ENCODE data around the gene PTPRK. TPM values are rescaled to one million over a fixed set of nuclear protein-coding genes. Genes with fewer than 3 reads are reported as not detected.

PTPRK gene
- total and polyA plus RNA-seq, 7 donors = 6.0 to 51.3 (median 46.7) TPM

DNA sequence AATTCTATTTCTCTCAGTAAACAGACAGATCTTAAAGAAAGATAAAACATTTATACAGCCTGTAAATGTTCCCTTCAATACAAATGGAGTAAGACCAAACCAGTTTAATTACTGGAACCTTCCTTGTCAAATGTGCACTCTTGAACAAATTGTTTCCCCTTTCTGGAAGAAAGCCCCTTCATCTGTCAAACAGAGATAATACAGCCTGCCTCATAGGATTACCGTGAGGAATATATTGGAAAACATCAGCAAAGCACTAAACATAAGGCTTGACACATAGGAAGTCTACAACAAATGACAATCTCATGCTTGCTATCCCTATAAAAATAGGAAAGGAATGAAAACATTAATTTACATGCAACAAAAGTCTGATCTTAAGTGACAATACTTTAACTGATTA lies 173.8 kb downstream of the PTPRK start:
- H3K27ac ChIP-seq = no peak overlapping the region
- TF ChIP-seq EP300 (IDR thresholded peaks at IDR 0.05) (no peak), POLR2AphosphoS5 (IDR thresholded peaks at IDR 0.05) (no peak), POLR2A (IDR thresholded peaks at IDR 0.05) (no peak)
- TF ChIP-seq, protein P1, sequence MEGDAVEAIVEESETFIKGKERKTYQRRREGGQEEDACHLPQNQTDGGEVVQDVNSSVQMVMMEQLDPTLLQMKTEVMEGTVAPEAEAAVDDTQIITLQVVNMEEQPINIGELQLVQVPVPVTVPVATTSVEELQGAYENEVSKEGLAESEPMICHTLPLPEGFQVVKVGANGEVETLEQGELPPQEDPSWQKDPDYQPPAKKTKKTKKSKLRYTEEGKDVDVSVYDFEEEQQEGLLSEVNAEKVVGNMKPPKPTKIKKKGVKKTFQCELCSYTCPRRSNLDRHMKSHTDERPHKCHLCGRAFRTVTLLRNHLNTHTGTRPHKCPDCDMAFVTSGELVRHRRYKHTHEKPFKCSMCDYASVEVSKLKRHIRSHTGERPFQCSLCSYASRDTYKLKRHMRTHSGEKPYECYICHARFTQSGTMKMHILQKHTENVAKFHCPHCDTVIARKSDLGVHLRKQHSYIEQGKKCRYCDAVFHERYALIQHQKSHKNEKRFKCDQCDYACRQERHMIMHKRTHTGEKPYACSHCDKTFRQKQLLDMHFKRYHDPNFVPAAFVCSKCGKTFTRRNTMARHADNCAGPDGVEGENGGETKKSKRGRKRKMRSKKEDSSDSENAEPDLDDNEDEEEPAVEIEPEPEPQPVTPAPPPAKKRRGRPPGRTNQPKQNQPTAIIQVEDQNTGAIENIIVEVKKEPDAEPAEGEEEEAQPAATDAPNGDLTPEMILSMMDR (IDR thresholded peaks at IDR 0.05) = no peak
- H3K27me3 ChIP-seq = no peaks in the 10 kb centered on the region
- peaks cover 0 to 61% (median 30%) of the 10 kb centered on the region in 4 donors for H3K4me1 ChIP-seq
- H3K4me3 ChIP-seq = no peak overlapping the region
- no peaks in the 10 kb centered on the region for H3K36me3 ChIP-seq
- intact Hi-C loops (cut with DNase I) = no loop called here
- WGBS, 2 donors = 81 to 90% methylated on average over 1 of the region's 1 CpG
- H3K9me3 ChIP-seq = no peaks in the 10 kb centered on the region
- no peak for DNase-seq

DNA sequence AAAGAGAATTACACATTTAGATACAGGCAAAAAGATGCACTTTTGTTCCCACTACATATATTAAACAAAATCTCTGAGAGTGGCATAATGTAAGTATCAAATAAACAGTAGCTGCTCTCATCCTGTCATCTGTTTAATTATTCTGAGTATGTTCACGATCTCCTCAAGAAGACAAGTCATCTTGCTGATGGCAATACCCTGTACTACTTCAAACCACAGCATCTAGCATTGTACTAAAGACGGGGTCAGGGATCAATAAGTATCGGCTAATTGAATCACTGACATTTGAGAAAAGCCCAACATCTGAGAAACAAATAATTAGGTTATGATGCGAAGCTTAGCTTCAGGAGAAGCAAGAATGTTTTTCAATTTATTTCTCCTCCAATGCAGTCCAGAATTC lies 175.1 kb downstream of the PTPRK start:
- H3K27me3 ChIP-seq = no peaks in the 10 kb centered on the region
- intact Hi-C loops (cut with DNase I) = no loop called here
- H3K4me1 ChIP-seq = peaks cover 0 to 54% (median 20%) of the 10 kb centered on the region in 4 donors
- H3K36me3 ChIP-seq = no peaks in the 10 kb centered on the region
- H3K27ac ChIP-seq = no peak overlapping the region
- H3K4me3 ChIP-seq = no peak overlapping the region
- no peaks in the 10 kb centered on the region for H3K9me3 ChIP-seq
- TF ChIP-seq, protein P1 (IDR thresholded peaks at IDR 0.05) = no peak
- TF ChIP-seq EP300 (IDR thresholded peaks at IDR 0.05) = no peak
- no peak for TF ChIP-seq POLR2A (IDR thresholded peaks at IDR 0.05)
- TF ChIP-seq POLR2AphosphoS5 (IDR thresholded peaks at IDR 0.05) = no peak
- WGBS, 2 donors = 90 to 93% methylated on average over 4 of the region's 4 CpGs
- no peak for DNase-seq

DNA sequence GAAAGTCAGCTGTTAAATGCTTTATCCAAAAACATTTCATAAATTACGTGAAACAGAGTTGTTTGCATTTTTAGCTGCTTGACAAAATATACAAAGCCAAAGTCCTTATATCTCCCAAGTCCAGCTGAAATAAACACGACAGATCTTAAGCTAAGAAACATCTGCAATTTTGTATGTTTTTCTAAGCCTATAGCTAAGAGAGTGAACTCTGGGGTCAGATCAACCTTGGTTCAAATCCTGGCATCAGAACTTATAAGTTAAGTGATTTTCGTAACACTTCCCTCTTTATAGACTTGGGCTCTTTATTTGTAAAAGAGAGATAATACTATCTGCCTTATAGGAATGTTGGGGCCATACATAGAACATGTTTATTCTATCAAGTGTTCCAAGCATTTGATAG lies 176.7 kb downstream of the PTPRK start:
- H3K4me1 ChIP-seq = peaks cover 0 to 55% (median 25%) of the 10 kb centered on the region in 4 donors
- H3K27ac ChIP-seq = no peak overlapping the region
- no peak for DNase-seq
- no peak for TF ChIP-seq EP300 (IDR thresholded peaks at IDR 0.05)
- TF ChIP-seq, protein P1 (IDR thresholded peaks at IDR 0.05) = no peak
- TF ChIP-seq POLR2AphosphoS5 (IDR thresholded peaks at IDR 0.05) = no peak
- no peak for TF ChIP-seq POLR2A (IDR thresholded peaks at IDR 0.05)
- no peak overlapping the region for H3K4me3 ChIP-seq
- no peaks in the 10 kb centered on the region for H3K27me3 ChIP-seq
- 80 to 83% methylated on average over 3 of the region's 3 CpGs for WGBS, 2 donors
- no peaks in the 10 kb centered on the region for H3K36me3 ChIP-seq
- intact Hi-C loops (cut with DNase I) = no loop called here
- no peaks in the 10 kb centered on the region for H3K9me3 ChIP-seq

DNA sequence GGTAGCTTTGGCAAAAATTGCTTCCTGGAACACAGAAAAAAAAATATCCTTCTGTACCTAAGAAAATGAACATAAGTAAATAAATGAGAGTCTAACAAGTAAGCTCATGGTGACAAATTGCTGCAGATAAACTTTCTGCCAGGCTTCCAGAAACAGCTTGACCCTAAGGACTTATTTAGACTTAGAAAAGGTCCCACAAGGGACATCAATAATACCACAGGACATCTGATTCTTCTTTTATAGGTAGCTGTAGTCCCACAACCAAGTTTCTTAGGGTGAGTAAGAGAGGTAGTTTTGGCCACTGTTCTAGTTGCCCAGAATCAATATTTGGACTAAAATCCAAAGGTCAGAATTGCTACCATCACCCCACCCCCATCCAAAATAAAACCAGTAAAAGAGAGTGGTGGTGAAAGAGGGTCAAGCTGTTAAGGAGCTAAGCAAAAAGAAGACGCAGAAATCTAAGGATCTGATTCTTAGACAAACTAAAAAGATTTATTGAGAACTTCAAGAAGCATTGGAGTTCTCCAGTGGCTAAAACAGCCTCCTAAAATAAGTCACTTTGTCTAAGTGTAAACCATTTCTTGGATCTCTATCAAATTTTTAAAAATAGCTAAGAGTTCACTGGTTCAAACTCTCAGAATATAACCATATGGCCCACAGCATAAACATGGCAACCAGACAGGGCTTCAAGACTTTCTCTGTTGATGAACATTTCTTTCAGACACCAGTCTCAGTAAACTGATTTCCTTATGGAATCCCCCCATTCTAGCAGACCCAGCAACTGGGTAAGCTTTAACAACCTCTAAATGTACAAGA lies 180.6 kb downstream of the PTPRK start:
- 69 to 86% methylated on average over 1 of the region's 1 CpG for WGBS, 2 donors
- peaks cover 0 to 71% (median 38%) of the 10 kb centered on the region in 4 donors for H3K4me1 ChIP-seq
- intact Hi-C loops (cut with DNase I) = no loop called here
- H3K27ac ChIP-seq = peak overlapping the region; percentile 28 to 76 (median 52)
- H3K9me3 ChIP-seq = no peaks in the 10 kb centered on the region
- TF ChIP-seq POLR2AphosphoS5 (IDR thresholded peaks at IDR 0.05) (peak; percentile 37 to 72 (median 52)), EP300 (IDR thresholded peaks at IDR 0.05) (peak in 2 of 4 donors; percentile 8 to 31), POLR2A (IDR thresholded peaks at IDR 0.05) (no peak)
- TF ChIP-seq, protein P1 (IDR thresholded peaks at IDR 0.05) = no peak
- H3K4me3 ChIP-seq = no peak overlapping the region
- no peak for DNase-seq
- H3K36me3 ChIP-seq = no peaks in the 10 kb centered on the region
- no peaks in the 10 kb centered on the region for H3K27me3 ChIP-seq

Measured in sigmoid colon (tissue), 7 donors.